GM18511 (cell line): ENCODE data around the gene MAP7D1.
"Not testable (repeated sequence)": the region's sequence is repeated elsewhere in the genome, so short reads cannot be mapped to it uniquely, and the experiment has no call there.

Experiments used
- ATAC-seq: cut with Tn5 transposase; IDR thresholded peaks from one replicate; pipeline ENCODE4 v1.9.1; 2021; ENCODE audit warnings: mild to moderate bottlenecking, moderate library complexity; ENCODE audit not compliant: unreplicated experiment

Gene MAP7D1

DNA sequence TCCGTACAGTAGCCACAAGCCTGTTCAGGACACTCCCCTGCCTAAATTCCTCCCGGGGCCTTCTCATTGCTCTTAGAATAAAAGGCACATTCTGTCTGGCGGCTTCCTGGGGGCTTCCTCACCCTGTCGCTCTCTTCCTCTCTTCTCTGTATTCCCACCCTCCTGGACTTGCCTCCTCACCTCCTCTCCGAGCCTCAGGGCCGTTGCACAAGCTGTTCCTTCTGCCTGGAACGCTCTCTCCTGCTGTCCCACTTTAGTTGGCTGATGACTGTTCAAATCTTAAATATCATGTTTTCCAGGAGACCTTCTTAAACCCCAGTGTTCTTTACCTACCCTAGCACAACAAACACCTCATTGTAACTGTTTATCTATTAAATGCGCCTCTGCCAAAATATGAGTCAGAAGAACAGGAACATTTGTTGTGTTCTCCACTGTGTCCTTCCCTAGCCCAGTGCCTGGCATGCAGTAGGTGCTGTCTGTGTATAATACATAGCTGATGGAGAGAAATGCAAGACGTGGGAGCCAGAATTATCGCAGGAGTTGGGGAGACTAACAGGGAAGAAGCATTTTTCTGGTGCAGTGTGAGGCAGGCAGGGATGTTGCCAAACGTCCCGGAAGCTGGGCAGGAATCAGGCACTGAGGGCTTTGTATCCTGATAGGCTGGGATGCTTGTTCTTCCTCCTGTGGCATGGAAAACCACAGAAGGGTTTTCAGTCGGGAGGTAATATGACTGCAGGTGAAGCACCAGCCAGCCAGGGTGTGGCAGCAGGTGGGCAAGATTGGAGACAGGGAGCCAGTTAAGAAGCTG is 44.2 kb downstream of the MAP7D1 start:
- ATAC-seq: no peak

DNA sequence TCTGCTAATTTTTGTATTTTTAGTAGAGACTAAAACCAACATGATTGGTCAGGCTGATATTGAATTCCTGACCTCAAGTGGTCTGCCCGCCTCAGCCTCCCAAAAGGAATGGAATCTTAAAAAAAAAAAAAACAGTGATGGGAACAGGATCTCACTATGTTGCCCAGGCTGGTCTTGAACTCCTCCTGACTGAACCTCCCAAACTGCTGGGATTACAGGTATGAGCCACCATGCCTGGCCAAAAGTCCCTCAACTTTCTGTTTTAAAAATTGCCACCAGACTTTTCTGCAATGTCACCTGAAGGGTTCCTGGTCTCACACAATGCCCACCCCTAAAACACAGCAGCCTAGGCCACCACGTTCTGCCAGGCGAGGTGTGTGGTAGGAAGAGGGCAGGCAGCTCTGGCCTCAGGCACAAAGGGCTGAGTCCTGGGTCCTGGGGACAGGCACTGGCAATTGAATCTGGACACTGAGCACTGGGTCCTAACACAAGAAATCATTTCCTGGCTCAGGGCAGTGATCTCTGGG is 47.1 kb downstream of the MAP7D1 start:
- no peak for ATAC-seq

DNA sequence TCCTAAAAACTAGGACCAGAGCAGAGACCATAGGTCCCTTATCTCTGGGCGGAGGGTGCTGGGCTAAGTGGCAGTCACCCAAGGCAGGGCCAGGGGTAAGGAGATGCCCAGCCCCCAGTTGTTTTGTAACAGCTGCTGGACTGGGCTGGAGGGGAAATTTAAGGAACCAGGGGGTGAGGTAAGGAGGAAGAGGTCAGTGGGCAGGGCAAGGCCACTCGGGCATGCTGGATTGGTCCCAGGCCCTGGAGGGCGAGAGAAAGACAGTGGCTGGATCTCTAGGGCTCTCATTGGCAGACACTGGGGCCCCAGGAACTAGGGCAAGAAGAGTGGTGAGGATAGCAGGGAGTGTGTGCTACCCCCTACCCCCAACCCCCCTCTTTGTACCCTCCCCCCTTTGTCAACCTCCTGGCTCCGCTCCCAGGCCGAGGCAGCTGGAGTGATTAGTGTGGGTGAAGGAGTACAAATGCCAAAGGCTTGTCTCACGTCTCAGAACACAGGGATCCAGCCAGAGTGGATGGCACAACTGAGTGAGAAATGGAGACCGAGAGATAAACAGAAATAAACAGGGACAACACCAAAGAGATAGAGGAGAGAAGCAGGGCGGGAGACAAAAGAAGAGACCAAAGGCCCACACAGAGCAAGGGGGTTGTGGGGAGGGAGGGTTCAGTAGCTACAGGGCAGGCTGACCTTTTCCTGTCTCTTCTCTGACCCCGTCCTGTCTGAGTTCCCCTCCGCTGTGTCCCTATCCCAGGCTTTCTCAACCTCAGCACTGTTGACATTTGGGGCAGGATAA is 47.8 kb downstream of the MAP7D1 start:
- no peak for ATAC-seq

DNA sequence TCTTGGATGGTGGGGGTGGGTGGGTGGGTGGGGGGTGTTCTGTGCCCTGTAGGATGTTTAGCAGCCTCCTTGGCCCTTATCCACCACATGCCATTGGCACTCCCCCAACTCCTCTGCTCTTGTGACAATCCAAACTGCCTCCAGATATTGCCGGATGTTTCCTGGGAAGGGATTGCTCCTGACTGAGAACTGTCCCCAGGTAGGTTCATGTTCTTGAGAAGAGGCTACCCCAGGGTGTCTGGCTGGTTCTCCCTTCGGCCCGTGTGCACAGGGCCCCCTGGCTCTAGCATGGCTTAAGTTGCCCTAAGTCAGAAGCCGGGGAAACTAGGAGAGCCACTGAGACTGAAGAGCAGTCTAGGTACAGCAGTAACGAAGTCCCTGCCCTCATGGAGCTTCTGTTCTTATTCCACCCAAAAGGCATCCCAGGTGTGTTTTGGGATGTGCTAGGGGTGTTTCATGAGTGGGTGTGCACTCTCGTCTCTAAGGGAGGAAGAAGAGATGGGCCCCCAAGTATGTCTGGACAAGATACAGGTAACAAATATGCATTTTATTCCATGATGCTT is 48.5 kb downstream of the MAP7D1 start:
- ATAC-seq: no peak

GRCh38 chr1:36206323-36206858 is 50.4 kb downstream of the MAP7D1 start:
- no peak for ATAC-seq

DNA sequence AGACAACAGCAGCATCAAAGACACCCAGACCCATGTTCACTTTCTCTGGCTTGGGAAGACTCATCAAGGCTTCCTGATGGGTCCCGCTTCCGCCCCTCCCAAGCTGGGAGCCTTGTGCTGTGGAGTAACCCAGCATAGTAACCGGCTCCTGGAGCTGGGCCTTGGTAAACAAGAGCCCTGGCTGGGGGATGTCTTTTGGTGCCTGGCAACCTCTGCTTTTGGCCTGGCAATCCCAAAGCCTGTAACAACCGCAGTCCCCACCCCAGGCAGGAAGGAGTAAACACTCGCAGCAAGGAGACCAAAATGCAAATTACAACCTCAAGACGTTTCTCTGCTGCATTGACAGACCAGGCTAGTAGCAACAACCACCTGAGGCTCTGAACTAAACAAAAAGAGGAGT is 51.4 kb downstream of the MAP7D1 start:
- ATAC-seq: no peak

- ATAC-seq: no peak
These were observed 53.2 kb downstream of the MAP7D1 start for GRCh38 chr1:36208978-36209703.

- no peak for ATAC-seq
These were observed 55.3 kb downstream of the MAP7D1 start for GRCh38 chr1:36211307-36211706.

DNA sequence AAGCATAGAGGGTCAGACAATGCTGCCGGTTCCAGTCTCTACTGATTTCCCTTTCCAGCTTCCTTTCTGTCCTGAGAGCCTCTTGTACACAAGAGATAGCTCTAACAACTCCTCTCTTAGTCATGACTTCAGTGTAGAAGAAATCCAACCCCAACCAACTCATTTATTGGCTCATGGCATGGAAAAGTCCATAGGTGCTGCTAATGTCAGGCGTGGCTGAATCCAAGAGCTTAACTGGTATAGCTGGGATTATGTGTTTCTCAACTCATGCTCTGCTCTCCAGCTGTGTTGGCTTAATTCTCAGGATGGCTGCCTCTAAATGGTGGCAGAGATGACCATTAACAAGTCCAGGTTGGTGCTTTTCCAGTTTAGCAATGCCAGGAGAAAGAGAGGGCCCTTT is 55.9 kb downstream of the MAP7D1 start:
- ATAC-seq: no peak

DNA sequence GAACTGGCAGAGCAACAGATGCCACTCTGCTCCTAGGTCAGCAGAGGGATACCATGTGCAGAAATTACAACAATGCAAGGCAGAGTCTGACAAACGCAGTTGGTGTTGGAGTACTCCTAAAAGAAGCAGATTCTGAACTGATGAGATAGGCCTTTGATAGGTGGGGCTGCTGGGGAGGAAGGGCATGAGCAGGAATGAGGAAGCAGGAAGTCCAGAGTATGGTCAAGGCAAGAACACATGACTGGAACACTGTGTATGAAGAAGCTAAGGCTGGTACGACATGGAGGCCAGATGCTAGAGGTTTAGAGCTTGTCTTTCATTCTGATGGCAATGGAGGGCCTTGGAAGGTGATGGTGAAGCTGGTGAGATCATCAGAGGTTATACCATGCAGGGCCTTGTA is 56.8 kb downstream of the MAP7D1 start:
- no peak for ATAC-seq

- ATAC-seq: no peak
These were observed 61.7 kb downstream of the MAP7D1 start for GRCh38 chr1:36217670-36218069.

DNA sequence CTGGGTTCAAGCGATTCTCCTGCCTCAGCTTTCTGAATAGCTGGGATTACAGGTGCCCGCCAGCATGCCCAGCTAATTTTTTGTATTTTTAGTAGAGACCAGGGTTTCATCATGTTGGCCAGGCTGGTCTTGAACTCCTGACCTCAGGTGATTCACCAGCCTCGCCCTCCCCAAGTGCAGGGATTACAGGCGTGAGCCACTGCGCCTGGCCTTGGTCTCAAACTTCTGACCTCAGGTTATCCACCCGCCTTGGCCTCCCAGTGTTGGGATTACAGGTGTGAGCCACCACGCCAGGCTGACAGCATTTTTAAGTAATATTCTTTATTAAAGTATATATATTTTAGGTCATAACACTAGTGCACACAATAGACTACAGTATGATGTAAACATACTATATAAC is 65.9 kb downstream of the MAP7D1 start:
- ATAC-seq: not testable (repeated sequence)

DNA sequence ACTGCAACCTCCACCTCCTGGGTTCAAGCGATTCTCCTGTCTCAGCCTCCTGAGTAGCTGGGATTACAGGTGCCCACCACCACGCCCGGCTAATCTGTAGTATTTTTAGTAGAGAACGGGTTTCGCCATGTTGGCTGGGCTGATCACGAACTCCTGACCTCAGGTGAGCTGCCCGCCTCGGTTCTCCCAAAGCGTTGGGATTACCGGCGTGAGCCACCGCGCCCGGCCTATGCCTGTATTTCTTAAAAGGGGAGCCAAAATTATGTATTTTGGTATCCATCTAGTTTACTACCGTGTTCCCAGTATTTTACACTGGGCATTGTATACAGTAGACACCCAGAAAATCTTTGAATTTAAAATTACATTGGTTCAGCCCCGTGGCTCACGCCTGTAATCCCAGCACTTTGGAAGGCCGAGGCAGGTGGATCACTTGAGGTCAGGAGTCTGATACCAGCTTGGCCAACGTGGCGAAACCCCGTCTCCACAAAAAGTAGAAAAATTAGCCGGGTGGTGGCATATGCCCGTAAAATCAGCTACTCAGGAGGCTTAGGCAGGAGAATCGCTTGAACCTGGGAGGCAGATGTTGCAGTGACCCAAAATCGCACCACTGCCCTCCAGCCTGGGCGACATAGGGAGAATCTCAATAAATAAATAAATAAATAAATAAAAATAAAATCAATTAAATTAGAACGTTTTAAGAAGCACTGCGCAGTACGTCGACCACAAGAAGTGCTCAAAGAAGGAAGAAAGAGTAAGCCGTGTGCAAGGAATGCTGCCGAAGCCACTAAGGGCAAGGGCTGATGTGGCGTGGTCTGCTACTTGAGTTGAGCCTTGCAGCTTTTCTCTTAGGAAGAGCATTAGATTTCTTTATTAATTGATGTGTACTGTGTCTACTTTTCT is 66.8 kb downstream of the MAP7D1 start:
- ATAC-seq: no peak

- ATAC-seq: peak; percentile 16
These were observed 67.5 kb downstream of the MAP7D1 start for GRCh38 chr1:36223381-36223995.

DNA sequence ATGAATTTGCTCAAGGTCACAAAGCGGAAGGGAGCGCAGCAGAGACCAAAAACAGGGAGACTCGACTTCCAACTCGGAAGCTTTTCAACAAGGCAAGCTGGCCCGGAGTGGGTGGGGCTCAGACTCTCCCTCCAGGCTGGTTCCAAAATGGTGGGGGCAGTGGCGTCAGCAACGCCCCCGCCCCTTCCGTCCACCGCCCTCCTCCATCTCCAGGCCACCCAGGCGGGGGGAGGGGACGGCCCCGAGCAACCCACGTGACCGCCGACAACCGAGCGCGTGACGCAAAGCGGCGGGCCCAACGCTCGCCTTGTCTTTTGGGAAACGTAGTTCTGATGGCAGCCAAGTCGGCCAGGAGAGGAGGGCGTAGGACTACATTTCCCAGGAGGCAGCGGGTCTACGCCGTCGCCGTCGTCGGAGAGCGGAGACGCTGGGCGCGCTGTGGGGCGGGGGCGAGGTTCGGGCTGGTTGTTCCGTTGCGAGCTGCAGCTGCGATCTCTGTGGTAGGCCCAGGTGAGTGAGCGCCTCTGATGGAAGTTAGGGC is 68.1 kb downstream of the MAP7D1 start, which contains the start of gene THRAP3:
THRAP3 (plus strand) TSS at position 448 of the 541 bp plus-strand sequence. CDS start 58,121 bp downstream, outside the sequence.
- ATAC-seq: peak; percentile 94

DNA sequence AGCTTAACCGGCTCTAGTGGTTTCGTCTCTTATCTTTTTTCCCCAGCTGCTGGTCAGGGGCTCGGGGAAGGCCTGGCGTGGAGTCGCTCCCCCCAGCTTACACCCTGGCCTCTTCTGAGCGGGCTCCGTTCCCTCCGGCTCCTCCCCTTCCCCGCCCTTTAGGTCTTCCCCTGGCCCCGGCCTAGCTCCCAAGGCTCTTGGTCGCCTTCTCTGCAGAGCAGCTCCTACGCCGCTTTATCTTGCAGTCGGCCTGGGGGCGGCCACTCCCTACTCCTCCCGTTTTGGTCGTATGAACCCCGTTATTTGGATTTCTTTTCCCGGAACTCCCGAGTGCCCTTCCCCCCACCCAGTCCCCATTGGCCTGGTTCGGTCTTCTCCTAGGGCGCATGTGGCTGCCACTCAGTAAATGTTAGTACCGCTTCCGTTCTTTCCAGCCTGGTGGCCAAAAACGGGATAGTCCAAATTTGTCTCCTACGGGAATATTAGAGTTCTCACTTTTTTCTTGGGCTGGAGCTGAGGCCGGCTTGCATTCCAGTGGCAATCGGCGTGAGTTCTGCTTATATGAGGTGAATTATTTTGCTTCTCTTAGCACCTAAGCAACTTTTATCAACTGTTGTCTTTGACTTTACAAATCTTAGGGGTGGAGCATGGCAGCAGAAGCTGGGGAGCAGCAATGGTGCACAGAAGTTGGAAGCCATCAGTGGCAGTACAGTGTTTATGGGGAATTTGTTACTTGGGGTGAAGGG is 68.8 kb downstream of the MAP7D1 start:
- ATAC-seq: peak; percentile 64

GRCh38 chr1:36225283-36225899 is 69.4 kb downstream of the MAP7D1 start:
- ATAC-seq: no peak

GRCh38 chr1:36230279-36230678 is 74.3 kb downstream of the MAP7D1 start:
- not testable (repeated sequence) for ATAC-seq
